Spinal cord (tissue), 10 donors: ENCODE data around the gene KRT7. TPM values are rescaled to one million over a fixed set of nuclear protein-coding genes. Genes with fewer than 3 reads are reported as not detected.

Experiments used
- DNase-seq, 6 donors: peaks; one replicate each; pipeline versions ENCODE4 v3.0.0 to v3.0.0-alpha.2; 2013 to 2015; ENCODE audit warnings: low spot score in 6 of 6, low read depth in 4 of 6
- H3K27ac ChIP-seq: one replicate; pipeline ENCODE4 v1.5.1; 2013; ENCODE audit warnings: low read depth, low read length, control low read depth
- H3K27me3 ChIP-seq: one replicate; pipeline ENCODE4 v1.6.1; 2013; ENCODE audit warnings: low read length; ENCODE audit not compliant: control insufficient read depth, insufficient read depth
- H3K36me3 ChIP-seq: one replicate; pipeline ENCODE4 v1.6.1; 2013; ENCODE audit warnings: low read length; ENCODE audit not compliant: control insufficient read depth, insufficient read depth
- H3K4me1 ChIP-seq: one replicate; pipeline ENCODE4 v1.6.1; 2013; ENCODE audit warnings: low read length; ENCODE audit not compliant: control insufficient read depth, insufficient read depth
- H3K4me3 ChIP-seq: one replicate; pipeline ENCODE4 v1.5.1; 2013; ENCODE audit warnings: low read depth, low read length, control low read depth
- H3K9me3 ChIP-seq: one replicate; pipeline ENCODE4 v1.6.1; 2013; ENCODE audit warnings: low read length; ENCODE audit not compliant: control insufficient read depth, insufficient read depth
- WGBS: methylation state at CpG from one replicate; pipeline ENCODE4 v1.1.5; 2013; ENCODE audit warnings: missing lambda C conversion rate; ENCODE audit not compliant: insufficient coverage; 5-methylcytosine and 5-hydroxymethylcytosine counted together
- polyA plus RNA-seq, 2 donors: library from polyadenylated mRNA; unstranded; fragments of 120-200 nt; gene quantifications; one replicate each; pipeline ENCODE4 v1.2.1, GENCODE V29; 2013; ENCODE audit not compliant: insufficient read length in 2 of 2
- total RNA-seq, 2 donors: library from RNA; depleted of rRNA in 1 of 2; stranded (reverse); fragments of 120-200 nt in 1 of 2; fragments of >200 nt in 1 of 2; gene quantifications; one replicate each; pipeline versions ENCODE4 v1.2.3 to v1.2.4, GENCODE V29; 2013 to 2014
- donor health status: healthy.

Gene KRT7
- total and polyA plus RNA-seq, 4 donors, result 0.33 to 1.2 (median 0.63) TPM; not detected in 1

- no peak for DNase-seq
- H3K4me3 ChIP-seq, result no peak overlapping the region
- H3K27me3 ChIP-seq, result no peaks in the 10 kb centered on the region
- H3K4me1 ChIP-seq, result peaks cover 12% of the 10 kb centered on the region
- no peaks in the 10 kb centered on the region for H3K9me3 ChIP-seq
- H3K27ac ChIP-seq, result no peak overlapping the region
- no peaks in the 10 kb centered on the region for H3K36me3 ChIP-seq
- WGBS, result 91% methylated on average over 7 of the region's 11 CpGs
These were observed 9.6 kb downstream of the KRT7 start for GRCh38 chr12:52242442-52243258.

GRCh38 chr12:52243259-52243855 is 10.3 kb downstream of the KRT7 start:
- no peaks in the 10 kb centered on the region for H3K9me3 ChIP-seq
- WGBS, result 74% methylated on average over 3 of the region's 5 CpGs
- no peak for DNase-seq
- H3K4me3 ChIP-seq, result no peak overlapping the region
- peaks cover 15% of the 10 kb centered on the region for H3K4me1 ChIP-seq
- no peaks in the 10 kb centered on the region for H3K36me3 ChIP-seq
- H3K27ac ChIP-seq, result no peak overlapping the region
- H3K27me3 ChIP-seq, result no peaks in the 10 kb centered on the region

GRCh38 chr12:52243856-52244614 is 11.0 kb downstream of the KRT7 start:
- no peak for DNase-seq

GRCh38 chr12:52244615-52244994 is 11.6 kb downstream of the KRT7 start:
- WGBS, result 78% methylated on average over 1 of the region's 3 CpGs
- Histone ChIP-seq H3K4me1 (peaks cover 27% of the 10 kb centered on the region), H3K9me3 (no peaks in the 10 kb centered on the region), H3K36me3 (no peaks in the 10 kb centered on the region), H3K27me3 (peaks cover 7% of the 10 kb centered on the region), H3K4me3 (no peak overlapping the region), H3K27ac (no peak overlapping the region)
- no peak for DNase-seq

More at GRCh38 chr12:52243856-52244614, 11.0 kb downstream of the KRT7 start:
- peaks cover 22% of the 10 kb centered on the region for H3K4me1 ChIP-seq
- no peaks in the 10 kb centered on the region for H3K9me3 ChIP-seq
- H3K27ac ChIP-seq, result no peak overlapping the region
- WGBS, result 66% methylated on average over 12 of the region's 12 CpGs
- no peaks in the 10 kb centered on the region for H3K36me3 ChIP-seq
- H3K27me3 ChIP-seq, result peaks cover 1% of the 10 kb centered on the region
- no peak overlapping the region for H3K4me3 ChIP-seq

GRCh38 chr12:52245259-52245961 is 12.4 kb downstream of the KRT7 start:
- Histone ChIP-seq H3K27ac (no peak overlapping the region), H3K27me3 (peaks cover 15% of the 10 kb centered on the region), H3K4me3 (no peak overlapping the region), H3K9me3 (no peaks in the 10 kb centered on the region), H3K36me3 (no peaks in the 10 kb centered on the region), H3K4me1 (peaks cover 34% of the 10 kb centered on the region)
- WGBS, result 88% methylated on average over 19 of the region's 20 CpGs
- DNase-seq, result no peak

- Histone ChIP-seq H3K4me3 (no peak overlapping the region), H3K4me1 (peaks cover 34% of the 10 kb centered on the region), H3K9me3 (no peaks in the 10 kb centered on the region), H3K36me3 (no peaks in the 10 kb centered on the region), H3K27me3 (peaks cover 18% of the 10 kb centered on the region), H3K27ac (no peak overlapping the region)
- 68% methylated on average over 4 of the region's 7 CpGs for WGBS
- no peak for DNase-seq
These were observed 13.0 kb downstream of the KRT7 start for GRCh38 chr12:52245962-52246569.

GRCh38 chr12:52246720-52247621 is 13.9 kb downstream of the KRT7 start:
- no peak for DNase-seq
- Histone ChIP-seq H3K36me3 (no peaks in the 10 kb centered on the region), H3K4me1 (peaks cover 34% of the 10 kb centered on the region), H3K27ac (no peak overlapping the region), H3K4me3 (no peak overlapping the region), H3K27me3 (peaks cover 22% of the 10 kb centered on the region), H3K9me3 (no peaks in the 10 kb centered on the region)
- 48% methylated on average over 8 of the region's 10 CpGs for WGBS

GRCh38 chr12:52247622-52248540 is 14.8 kb downstream of the KRT7 start:
- no peaks in the 10 kb centered on the region for H3K36me3 ChIP-seq
- H3K27me3 ChIP-seq, result peaks cover 23% of the 10 kb centered on the region
- H3K27ac ChIP-seq, result no peak overlapping the region
- H3K4me1 ChIP-seq, result peaks cover 34% of the 10 kb centered on the region
- no peak for DNase-seq
- H3K4me3 ChIP-seq, result no peak overlapping the region
- H3K9me3 ChIP-seq, result no peaks in the 10 kb centered on the region
- WGBS, result 84% methylated on average over 6 of the region's 10 CpGs
